Caco-2 (cell line): ENCODE data around the gene PPARA. TPM values are rescaled to one million over a fixed set of nuclear protein-coding genes. Genes with fewer than 3 reads are reported as not detected.

Experiments used
- BruUV-seq: library from RNA; stranded (reverse); fragments of 400-500 nt; replicated peaks from 2 replicates; lab custom pipeline; 2021; lab: Mats Ljungman, UMichigan
- CTCF ChIA-PET: fragments of 300-600 bp; sonication (Branson Sonifier 250); formaldehyde crosslinking; loops from one replicate; lab custom pipeline; 2022; ENCODE audit warnings: antibody characterized with exemption; lab: Charles Lee
- POLR2A ChIA-PET: fragments of 300-600 bp; sonication (Branson Sonifier 250); formaldehyde crosslinking; loops from one replicate; lab custom pipeline; 2022; ENCODE audit warnings: antibody characterized with exemption; lab: Charles Lee
- DNase-seq, 2 experiments: peaks; one replicate each; pipeline versions ENCODE4 v3.0.0 to v3.0.0-alpha.2; 2020 to 2022
- H3K27me3 ChIP-seq: replicated peaks from 2 replicates; pipeline ENCODE4 v1.6.0; 2011; ENCODE audit warnings: low read length; ENCODE audit not compliant: control insufficient read depth, insufficient read depth
- H3K36me3 ChIP-seq: 2 replicates; pipeline ENCODE4 v1.5.1; 2011; ENCODE audit warnings: low read length; ENCODE audit not compliant: control insufficient read depth, insufficient read depth
- H3K4me1 ChIP-seq: fragments of 250-450 bp; sonication (Bioruptor Pico); 2 replicates; pipeline ENCODE4 v1.5.1; 2020; ENCODE audit warnings: mild to moderate bottlenecking
- H3K4me3 ChIP-seq: 2 replicates; pipeline ENCODE4 v1.5.1; 2011; ENCODE audit warnings: low read depth, mild to moderate bottlenecking, control low read depth, low read length
- H3K9me3 ChIP-seq: fragments of 250-450 bp; sonication (Bioruptor Pico); 2 replicates; pipeline ENCODE4 v1.5.1; 2020; ENCODE audit warnings: mild to moderate bottlenecking, moderate library complexity
- H3K27ac Mint-ChIP-seq: one replicate; pipeline ENCODE4 v1.8.0; 2022; ENCODE audit warnings: mixed read lengths; ENCODE audit not compliant: unreplicated experiment
- H3K27me3 Mint-ChIP-seq: one replicate; pipeline ENCODE4 v1.8.0; 2022; ENCODE audit warnings: mixed read lengths; ENCODE audit not compliant: insufficient read depth, unreplicated experiment
- H3K36me3 Mint-ChIP-seq: one replicate; pipeline ENCODE4 v1.8.0; 2022; ENCODE audit warnings: mild to moderate bottlenecking, mixed read lengths; ENCODE audit not compliant: insufficient read depth, unreplicated experiment
- H3K4me1 Mint-ChIP-seq: one replicate; pipeline ENCODE4 v1.8.0; 2022; ENCODE audit warnings: low read depth, mixed read lengths; ENCODE audit not compliant: unreplicated experiment
- H3K4me3 Mint-ChIP-seq: one replicate; pipeline ENCODE4 v1.8.0; 2022; ENCODE audit warnings: mild to moderate bottlenecking, moderate library complexity, mixed read lengths; ENCODE audit not compliant: unreplicated experiment
- H3K9me3 Mint-ChIP-seq: one replicate; pipeline ENCODE4 v1.8.0; 2022; ENCODE audit warnings: mixed read lengths; ENCODE audit not compliant: unreplicated experiment
- CTCF ChIP-seq, 2 experiments: fragments of 200-600 bp in 1 of 2; IDR thresholded peaks; 1 replicate in 1 of 2; 2 replicates in 1 of 2; pipeline versions ENCODE4 v1.5.1 to v1.8.0; 2011 to 2022; ENCODE audit warnings: antibody characterized with exemption in 1 of 2, control low read depth in 1 of 2, inconsistent platforms in 1 of 2, low read depth in 1 of 2, low read length in 1 of 2, mild to moderate bottlenecking in 1 of 2, moderate library complexity in 1 of 2; ENCODE audit not compliant: insufficient read depth in 1 of 2, severe bottlenecking in 1 of 2, unreplicated experiment in 1 of 2
- intact Hi-C: fragments of 100-400 bp; cut with micrococcal nuclease; formaldehyde crosslinking; loops from one replicate; pipeline ENCODE4 v1.10.0; 2022; ENCODE audit not compliant: unreplicated experiment
- total RNA-seq: library from RNA; stranded (reverse); gene quantifications from 2 replicates; pipeline ENCODE4 v1.2.3, GENCODE V29; 2022

Gene PPARA
- total RNA-seq, 1 experiment from 2014 or later = 13.4 TPM

GRCh38 chr22:46148816-46149511, 1.4 kb upstream of the PPARA start:
- intact Hi-C loops = no loop called here
- Mint-ChIP-seq H3K9me3 (no peaks in the 10 kb centered on the region), H3K4me1 (no peaks in the 10 kb centered on the region), H3K27ac (no peak overlapping the region), H3K36me3 (peaks cover 25% of the 10 kb centered on the region), H3K27me3 (peaks cover 2% of the 10 kb centered on the region), H3K4me3 (peak overlapping the region; percentile 72)
- ChIA-PET POLR2A (interaction anchor here (0.6 kb wide), 1 partner anchor 14 kb away, joined by 3 read pairs; no protein-coding TSS in a partner anchor), CTCF (no interaction called here)
- no peak for DNase-seq
- H3K4me3 ChIP-seq = peak overlapping the region; percentile 89
- peaks cover 5% of the 10 kb centered on the region; the same call in 1 of the 2 replicates for H3K4me1 ChIP-seq
- no peaks in the 10 kb centered on the region for H3K9me3 ChIP-seq
- peaks cover 1% of the 10 kb centered on the region for H3K27me3 ChIP-seq
- TF ChIP-seq CTCF (IDR thresholded peaks at IDR 0.05; ENCODE audit: insufficient read depth in 1 of 2, low read depth in 1 of 2, low read length in 1 of 2, severe bottlenecking in 1 of 2, unreplicated experiment in 1 of 2) = no peak
- BruUV-seq = no TSS peak
- no peaks in the 10 kb centered on the region for H3K36me3 ChIP-seq

- TF ChIP-seq CTCF (IDR thresholded peaks at IDR 0.05; ENCODE audit: insufficient read depth in 1 of 2, low read depth in 1 of 2, low read length in 1 of 2, severe bottlenecking in 1 of 2, unreplicated experiment in 1 of 2) = no peak
- intact Hi-C loops = no loop called here
- Mint-ChIP-seq H3K9me3 (no peaks in the 10 kb centered on the region), H3K27ac (no peak overlapping the region), H3K4me1 (no peaks in the 10 kb centered on the region), H3K4me3 (peak overlapping the region; percentile 72), H3K36me3 (peaks cover 25% of the 10 kb centered on the region), H3K27me3 (peaks cover 2% of the 10 kb centered on the region)
- no peaks in the 10 kb centered on the region for H3K9me3 ChIP-seq
- DNase-seq = no peak
- peaks cover 1% of the 10 kb centered on the region for H3K27me3 ChIP-seq
- H3K36me3 ChIP-seq = no peaks in the 10 kb centered on the region
- H3K4me1 ChIP-seq = peaks cover 5% of the 10 kb centered on the region; the same call in 1 of the 2 replicates
- CTCF ChIA-PET = no interaction called here
- H3K4me3 ChIP-seq = peak overlapping the region; percentile 89
- BruUV-seq = no TSS peak
- POLR2A ChIA-PET = interaction anchor here (0.6 kb wide), 1 partner anchor 14 kb away, joined by 3 read pairs; no protein-coding TSS in a partner anchor
Observed at GRCh38 chr22:46149512-46150033, 753 bp upstream of the PPARA start.

- CTCF ChIA-PET = interaction anchor here (0.7 kb wide), 1 partner anchor 129 kb away, joined by 8 read pairs; no protein-coding TSS in a partner anchor
- DNase-seq = peak in 1 of 2 experiments; percentile 38
Observed at GRCh38 chr22:46150655-46151477, 540 bp downstream of the PPARA start.

More at GRCh38 chr22:46150655-46151477, 540 bp downstream of the PPARA start:
- POLR2A ChIA-PET = interaction anchor here (0.6 to 0.8 kb wide), 2 partner anchors 99 to 102 kb away, joined by 3 read pairs; partner anchors contain the start of gene CDPF1
- Mint-ChIP-seq H3K9me3 (no peaks in the 10 kb centered on the region), H3K4me1 (no peaks in the 10 kb centered on the region), H3K4me3 (peak overlapping the region; percentile 71), H3K27me3 (peaks cover 2% of the 10 kb centered on the region), H3K27ac (no peak overlapping the region), H3K36me3 (peaks cover 25% of the 10 kb centered on the region)
- Histone ChIP-seq H3K27me3 (peaks cover 1% of the 10 kb centered on the region), H3K4me3 (peak overlapping the region; percentile 89), H3K9me3 (no peaks in the 10 kb centered on the region), H3K4me1 (peaks cover 5% of the 10 kb centered on the region; the same call in 1 of the 2 replicates), H3K36me3 (no peaks in the 10 kb centered on the region)
- no peak for TF ChIP-seq CTCF (IDR thresholded peaks at IDR 0.05; ENCODE audit: insufficient read depth in 1 of 2, low read depth in 1 of 2, low read length in 1 of 2, severe bottlenecking in 1 of 2, unreplicated experiment in 1 of 2)
- BruUV-seq = no TSS peak
- intact Hi-C loops = no loop called here
